Activated B cell treated with CpG ODN at 0.5 μM for 24 hours (primary cell): Measurements from ENCODE around the gene SEPTIN2. TPM values are rescaled to one million over a fixed set of nuclear protein-coding genes. Genes with fewer than 3 reads are reported as not detected.
A peak's percentile ranks its signal among the peaks of the same experiment; 100 is the strongest.

Source experiments
- ATAC-seq: fragments of 200-7000 bp; cut with Tn5 transposase; one replicate; pipeline ENCODE4 v1.10.0; 2021; ENCODE audit warnings: low read depth, mild to moderate bottlenecking, moderate library complexity
- CTCF ChIA-PET: fragments of 350-600 bp; sonication (Branson Sonifier 250); formaldehyde crosslinking; loops from one replicate; lab custom pipeline; 2021; ENCODE audit warnings: antibody characterized with exemption; lab: Charles Lee
- POLR2A ChIA-PET: fragments of 350-600 bp; sonication (Branson Sonifier 250); formaldehyde crosslinking; loops from one replicate; lab custom pipeline; 2021; ENCODE audit warnings: antibody characterized with exemption; lab: Charles Lee
- DNase-seq: peaks from one replicate; pipeline ENCODE4 v3.0.0; 2022
- H3K27ac Mint-ChIP-seq: one replicate; pipeline ENCODE4 v1.8.0; 2020; ENCODE audit warnings: mixed read lengths
- H3K27me3 Mint-ChIP-seq: one replicate; pipeline ENCODE4 v1.8.0; 2021; ENCODE audit warnings: mixed read lengths
- H3K36me3 Mint-ChIP-seq: one replicate; pipeline ENCODE4 v1.8.0; 2021; ENCODE audit warnings: low read depth, mixed read lengths
- H3K4me1 Mint-ChIP-seq: one replicate; pipeline ENCODE4 v1.8.0; 2021; ENCODE audit warnings: mixed read lengths
- H3K4me3 Mint-ChIP-seq: one replicate; pipeline ENCODE4 v1.8.0; 2020; ENCODE audit warnings: mild to moderate bottlenecking, mixed read lengths
- H3K9me3 Mint-ChIP-seq: one replicate; pipeline ENCODE4 v1.8.0; 2020; ENCODE audit warnings: mixed read lengths
- CTCF ChIP-seq: fragments of 200-600 bp; IDR thresholded peaks from one replicate; pipeline ENCODE4 v1.8.0; 2022; ENCODE audit warnings: antibody characterized with exemption, mild to moderate bottlenecking
- intact Hi-C: fragments of 100-400 bp; cut with micrococcal nuclease; formaldehyde crosslinking; loops from one replicate; pipeline ENCODE4 v1.15.1; 2024
- total RNA-seq: library from RNA; stranded (reverse); gene quantifications from 2 replicates; pipeline ENCODE4 v1.2.3, GENCODE V29; 2022

The SEPTIN2 gene
- total RNA-seq, 1 donor from 2014 or later: 251 TPM

GRCh38 chr2:241312082-241312481, 3.6 kb upstream of the SEPTIN2 start:
- H3K27ac Mint-ChIP-seq: no peak overlapping the region

GRCh38 chr2:241313543-241314095, 2.1 kb upstream of the SEPTIN2 start:
- DNase-seq (no peak), ATAC-seq (no peak)
- H3K4me3 Mint-ChIP-seq: peak overlapping the region; percentile 98
- H3K27ac Mint-ChIP-seq: peak overlapping the region; percentile 100
- POLR2A ChIA-PET: interaction anchor here (1.4 to 4.1 kb wide), 7 partner anchors 8 to 727 kb away, joined by 4 to 50 read pairs (median 10); partner anchors contain the start of genes CAPN10, PASK and PPP1R7
- intact Hi-C loops: loop anchor here (2.0 to 10.0 kb wide), 3 partner anchors 163 to 1909 kb away; partner anchors contain the start of genes DUSP28, HDAC4 and PPP1R7
- H3K4me1 Mint-ChIP-seq: peaks cover 79% of the 10 kb centered on the region
- H3K27me3 Mint-ChIP-seq: no peaks in the 10 kb centered on the region
- CTCF ChIA-PET: interaction anchor here (0.8 kb wide), 1 partner anchor 79 kb away, joined by 3 read pairs; no protein-coding TSS in a partner anchor
- H3K9me3 Mint-ChIP-seq: no peaks in the 10 kb centered on the region
- H3K36me3 Mint-ChIP-seq: peaks cover 26% of the 10 kb centered on the region
- TF ChIP-seq CTCF: no peak

More at GRCh38 chr2:241312082-241312481, 3.6 kb upstream of the SEPTIN2 start:
- ATAC-seq (no peak), DNase-seq (no peak)
- intact Hi-C loops: loop anchor here (10.0 kb wide), 1 partner anchor 1907 kb away; the partner anchor contains the start of gene HDAC4
- peaks cover 14% of the 10 kb centered on the region for H3K36me3 Mint-ChIP-seq
- H3K4me3 Mint-ChIP-seq: no peak overlapping the region
- H3K9me3 Mint-ChIP-seq: no peaks in the 10 kb centered on the region
- ChIA-PET CTCF (no interaction called here), POLR2A (interaction anchor here (1.0 kb wide), 1 partner anchor 62 kb away, joined by 3 read pairs; no protein-coding TSS in a partner anchor)
- TF ChIP-seq CTCF: no peak
- H3K4me1 Mint-ChIP-seq: peaks cover 70% of the 10 kb centered on the region
- H3K27me3 Mint-ChIP-seq: no peaks in the 10 kb centered on the region

GRCh38 chr2:241314226-241315092, 1.3 kb upstream of the SEPTIN2 start:
- TF ChIP-seq CTCF: no peak
- H3K4me1 Mint-ChIP-seq: peaks cover 77% of the 10 kb centered on the region
- ATAC-seq (no peak), DNase-seq (no peak)
- no peaks in the 10 kb centered on the region for H3K9me3 Mint-ChIP-seq
- POLR2A ChIA-PET: interaction anchor here (0.6 to 4.1 kb wide), 31 partner anchors 9 to 754 kb away, joined by 3 to 50 read pairs (median 6); partner anchors contain the start of genes ATG4B, CAPN10, D2HGDH and DUSP28
- intact Hi-C loops: loop anchor here (1.0 to 10.0 kb wide), 15 partner anchors 9 to 1910 kb away; partner anchors contain the start of genes D2HGDH, DUSP28, FARP2 and HDAC4
- H3K36me3 Mint-ChIP-seq: peaks cover 28% of the 10 kb centered on the region
- peak overlapping the region; percentile 98 for H3K4me3 Mint-ChIP-seq
- CTCF ChIA-PET: interaction anchor here (0.8 to 1.4 kb wide), 3 partner anchors 44 to 79 kb away, joined by 3 to 5 read pairs (median 3); no protein-coding TSS in a partner anchor
- H3K27ac Mint-ChIP-seq: peak overlapping the region; percentile 100
- H3K27me3 Mint-ChIP-seq: no peaks in the 10 kb centered on the region

- ChIA-PET POLR2A (interaction anchor here (0.6 to 4.1 kb wide), 37 partner anchors 10 to 754 kb away, joined by 3 to 50 read pairs (median 6); partner anchors contain the start of genes ATG4B, CAPN10, D2HGDH and DTYMK), CTCF (interaction anchor here (1.2 to 1.4 kb wide), 2 partner anchors 43 to 59 kb away, joined by 3 to 5 read pairs; no protein-coding TSS in a partner anchor)
- peak within 1 kb of the TSS; percentile 100 for H3K27ac Mint-ChIP-seq
- H3K27me3 Mint-ChIP-seq: no peaks in the 10 kb centered on the region
- TF ChIP-seq CTCF: no peak
- ATAC-seq (peak; percentile 73), DNase-seq (peak; percentile 100)
- H3K9me3 Mint-ChIP-seq: no peaks in the 10 kb centered on the region
- peaks cover 78% of the 10 kb centered on the region for H3K4me1 Mint-ChIP-seq
- H3K36me3 Mint-ChIP-seq: peaks cover 35% of the 10 kb centered on the region
- peak within 1 kb of the TSS; percentile 98 for H3K4me3 Mint-ChIP-seq
- intact Hi-C loops: loop anchor here (1.0 to 10.0 kb wide), 15 partner anchors 10 to 1910 kb away; partner anchors contain the start of genes D2HGDH, DUSP28, FARP2 and HDAC4
These were observed 439 bp upstream of the SEPTIN2 start, which contains the start of gene HDLBP for GRCh38 chr2:241315093-241315878. Gene HDLBP (minus strand): TSS chr2:241315672. CDS start chr2:241266869, 48,803 bp downstream.
